ENCODE results near the gene BFSP1. TPM values are rescaled to one million over a fixed set of nuclear protein-coding genes. Genes with fewer than 3 reads are reported as not detected.

Gene BFSP1
- total and polyA plus RNA-seq, 2 donors (not counting 3 experiments of a cell fraction or from before 2014, with no cell fraction given) = 3.1 to 5.2 TPM

DNA sequence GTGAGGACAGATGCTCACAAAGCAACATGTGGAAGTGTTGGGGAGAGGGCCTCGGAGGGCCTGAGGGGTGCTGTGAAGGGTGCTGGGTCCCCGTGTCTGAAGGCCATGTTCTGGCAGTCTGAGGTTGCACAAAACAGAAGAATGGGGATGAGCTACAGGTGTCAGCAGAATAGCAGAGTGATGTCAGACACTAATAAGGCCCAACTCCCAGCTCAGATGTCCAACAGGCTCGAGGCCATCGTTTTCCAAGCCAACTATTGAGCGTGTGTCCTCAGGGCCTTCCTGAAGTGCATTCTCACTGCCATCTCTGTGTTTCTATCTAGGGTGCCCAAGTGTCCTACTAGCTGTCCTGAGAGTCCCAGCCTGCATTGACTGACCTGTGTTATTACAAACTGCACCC lies 7.9 kb downstream of the BFSP1 start:
- ChIA-PET CTCF (interaction anchor here (0.9 to 1.6 kb wide), 3 partner anchors 8 to 13 kb away, joined by 3 to 4 read pairs (median 4); partner anchors contain the start of gene BFSP1), POLR2A (no interaction called here)
- dilution Hi-C loops (cut with MboI; ENCODE audit: extremely low pct_ligation_motif_present, low sequenced_read_pairs) (no loop called here), intact Hi-C loops (cut with micrococcal nuclease) (no loop called here)
- Histone ChIP-seq H3K9me1 (replicated peaks; ENCODE audit: control insufficient read depth, extremely low read depth, insufficient read depth, low read length) (no peaks in the 10 kb centered on the region), H3K4me3 (replicated peaks in 1 of 3; ENCODE audit: insufficient read depth in 1 of 3, low read depth in 1 of 3, low read length in 3 of 3) (no peak overlapping the region), H3K36me3 (ENCODE audit: control insufficient read depth in 2 of 2, extremely low read depth in 1 of 2, insufficient read depth in 2 of 2, low read length in 2 of 2) (no peaks in the 10 kb centered on the region), H3K27ac (ENCODE audit: insufficient read depth, low read depth, low read length) (no peak overlapping the region), H2AFZ (ENCODE audit: low read depth, low read length) (no peak overlapping the region), H3K4me1 (ENCODE audit: control insufficient read depth, extremely low read depth, insufficient read depth, low read length) (peaks cover 21% of the 10 kb centered on the region), H3K79me2 (ENCODE audit: control insufficient read depth, insufficient read depth, low read length) (no peaks in the 10 kb centered on the region), H3K27me3 (ENCODE audit: control insufficient read depth in 2 of 2, insufficient read depth in 2 of 2, low read length in 2 of 2) (no peaks in the 10 kb centered on the region), H3K9me3 (replicated peaks; ENCODE audit: control insufficient read depth, insufficient read depth, low read length) (no peaks in the 10 kb centered on the region), H3K4me2 (ENCODE audit: insufficient read depth, low read length) (no peak overlapping the region), H3K9ac (replicated peaks; ENCODE audit: extremely low read depth, insufficient read depth, low read length) (no peak overlapping the region), H4K20me1 (replicated peaks; ENCODE audit: control insufficient read depth, extremely low read depth, insufficient read depth, low read length) (no peaks in the 10 kb centered on the region)
- FAIRE-seq (no peak), DNase-seq (ENCODE audit: low read depth, low spot score) (no peak)
- TF ChIP-seq POLR2AphosphoS5 (IDR thresholded peaks at IDR 0.05; ENCODE audit: insufficient read depth, low read depth, low read length) (no peak), FOS (IDR thresholded peaks at IDR 0.05; ENCODE audit: borderline replicate concordance, insufficient read depth, low read length) (no peak), POLR2A (IDR thresholded peaks at IDR 0.05; ENCODE audit: low read depth, low read length) (no peak), EZH2 (IDR thresholded peaks at IDR 0.05; ENCODE audit: borderline replicate concordance, low read depth, low read length, severe bottlenecking) (no peak)
- TF ChIP-seq, protein P1, sequence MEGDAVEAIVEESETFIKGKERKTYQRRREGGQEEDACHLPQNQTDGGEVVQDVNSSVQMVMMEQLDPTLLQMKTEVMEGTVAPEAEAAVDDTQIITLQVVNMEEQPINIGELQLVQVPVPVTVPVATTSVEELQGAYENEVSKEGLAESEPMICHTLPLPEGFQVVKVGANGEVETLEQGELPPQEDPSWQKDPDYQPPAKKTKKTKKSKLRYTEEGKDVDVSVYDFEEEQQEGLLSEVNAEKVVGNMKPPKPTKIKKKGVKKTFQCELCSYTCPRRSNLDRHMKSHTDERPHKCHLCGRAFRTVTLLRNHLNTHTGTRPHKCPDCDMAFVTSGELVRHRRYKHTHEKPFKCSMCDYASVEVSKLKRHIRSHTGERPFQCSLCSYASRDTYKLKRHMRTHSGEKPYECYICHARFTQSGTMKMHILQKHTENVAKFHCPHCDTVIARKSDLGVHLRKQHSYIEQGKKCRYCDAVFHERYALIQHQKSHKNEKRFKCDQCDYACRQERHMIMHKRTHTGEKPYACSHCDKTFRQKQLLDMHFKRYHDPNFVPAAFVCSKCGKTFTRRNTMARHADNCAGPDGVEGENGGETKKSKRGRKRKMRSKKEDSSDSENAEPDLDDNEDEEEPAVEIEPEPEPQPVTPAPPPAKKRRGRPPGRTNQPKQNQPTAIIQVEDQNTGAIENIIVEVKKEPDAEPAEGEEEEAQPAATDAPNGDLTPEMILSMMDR (IDR thresholded peaks at IDR 0.05; ENCODE audit: extremely low read depth in 1 of 2, insufficient read depth in 1 of 2, low read depth in 1 of 2, low read length in 2 of 2) = no peak
- BruUV-seq (replicated peaks) = no TSS peak

DNA sequence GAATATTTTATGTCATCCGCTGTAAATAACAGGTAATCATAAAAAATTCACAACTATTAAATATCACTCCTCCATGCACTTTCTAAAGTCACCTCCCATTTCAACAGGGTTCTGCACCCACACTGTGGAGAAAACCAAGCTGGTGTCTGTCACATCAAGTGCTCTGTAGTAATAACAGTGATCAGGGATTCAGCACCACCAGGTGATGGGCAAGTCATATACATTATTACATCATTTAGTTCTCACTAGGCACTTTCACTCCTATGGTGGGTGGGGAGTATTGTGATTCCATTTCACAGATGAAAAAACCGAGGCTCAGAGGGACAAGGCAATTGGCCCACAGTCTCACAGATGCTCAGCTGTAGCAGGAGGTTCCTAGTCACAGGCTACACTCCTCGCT lies 8.7 kb downstream of the BFSP1 start:
- Histone ChIP-seq H3K9me3 (replicated peaks; ENCODE audit: control insufficient read depth, insufficient read depth, low read length) (no peaks in the 10 kb centered on the region), H4K20me1 (replicated peaks; ENCODE audit: control insufficient read depth, extremely low read depth, insufficient read depth, low read length) (no peaks in the 10 kb centered on the region), H3K4me1 (ENCODE audit: control insufficient read depth, extremely low read depth, insufficient read depth, low read length) (peaks cover 21% of the 10 kb centered on the region), H3K9ac (replicated peaks; ENCODE audit: extremely low read depth, insufficient read depth, low read length) (no peak overlapping the region), H3K36me3 (ENCODE audit: control insufficient read depth in 2 of 2, extremely low read depth in 1 of 2, insufficient read depth in 2 of 2, low read length in 2 of 2) (no peaks in the 10 kb centered on the region), H3K9me1 (replicated peaks; ENCODE audit: control insufficient read depth, extremely low read depth, insufficient read depth, low read length) (no peaks in the 10 kb centered on the region), H3K79me2 (ENCODE audit: control insufficient read depth, insufficient read depth, low read length) (no peaks in the 10 kb centered on the region), H2AFZ (ENCODE audit: low read depth, low read length) (no peak overlapping the region), H3K4me2 (ENCODE audit: insufficient read depth, low read length) (no peak overlapping the region), H3K27ac (ENCODE audit: insufficient read depth, low read depth, low read length) (no peak overlapping the region), H3K27me3 (ENCODE audit: control insufficient read depth in 2 of 2, insufficient read depth in 2 of 2, low read length in 2 of 2) (no peaks in the 10 kb centered on the region), H3K4me3 (replicated peaks in 1 of 3; ENCODE audit: insufficient read depth in 1 of 3, low read depth in 1 of 3, low read length in 3 of 3) (no peak overlapping the region)
- DNase-seq (ENCODE audit: low read depth, low spot score) (no peak), FAIRE-seq (no peak)
- BruUV-seq (replicated peaks) = no TSS peak
- intact Hi-C loops (cut with micrococcal nuclease) (no loop called here), dilution Hi-C loops (cut with MboI; ENCODE audit: extremely low pct_ligation_motif_present, low sequenced_read_pairs) (no loop called here)
- no peak for TF ChIP-seq POLR2AphosphoS5 (IDR thresholded peaks at IDR 0.05; ENCODE audit: insufficient read depth, low read depth, low read length)
- TF ChIP-seq MYC (IDR thresholded peaks at IDR 0.05; ENCODE audit: low read depth, low read length) = no peak
- CTCF ChIA-PET = interaction anchor here (0.9 to 1.6 kb wide), 3 partner anchors 9 to 14 kb away, joined by 3 to 4 read pairs (median 4); partner anchors contain the start of gene BFSP1
- POLR2A ChIA-PET = no interaction called here

Data from endothelial cell of umbilical vein (primary cell).